Neural progenitor cell (in vitro differentiated cells): ENCODE data around the gene DNPH1.

Source experiments
- CTCF ChIP-seq: fragments of 200-600 bp; sonication (generic); IDR thresholded peaks from 2 replicates; pipeline ENCODE4 v1.5.1; 2017; ENCODE audit warnings: antibody characterized with exemption, mild to moderate bottlenecking
- EZH2 ChIP-seq: fragments of 200-600 bp; sonication (generic); IDR thresholded peaks from 2 replicates; pipeline ENCODE4 v1.6.1; 2017; ENCODE audit warnings: antibody characterized with exemption, mild to moderate bottlenecking, moderate library complexity

- no peak for TF ChIP-seq CTCF
- no peak for TF ChIP-seq EZH2
Measured at GRCh38 chr6:43253401-43253800, 24.1 kb upstream of the DNPH1 start.
